GM19025 (cell line): Measurements from ENCODE around the gene BACE2.
"Not testable (repeated sequence)": the region's sequence is repeated elsewhere in the genome, so short reads cannot be mapped to it uniquely, and the experiment has no call there.

Source experiments
- ATAC-seq: cut with Tn5 transposase; IDR thresholded peaks from one replicate; pipeline ENCODE4 v1.9.1; 2021; ENCODE audit warnings: mild to moderate bottlenecking, low read depth, moderate library complexity; ENCODE audit not compliant: unreplicated experiment

Gene BACE2

DNA sequence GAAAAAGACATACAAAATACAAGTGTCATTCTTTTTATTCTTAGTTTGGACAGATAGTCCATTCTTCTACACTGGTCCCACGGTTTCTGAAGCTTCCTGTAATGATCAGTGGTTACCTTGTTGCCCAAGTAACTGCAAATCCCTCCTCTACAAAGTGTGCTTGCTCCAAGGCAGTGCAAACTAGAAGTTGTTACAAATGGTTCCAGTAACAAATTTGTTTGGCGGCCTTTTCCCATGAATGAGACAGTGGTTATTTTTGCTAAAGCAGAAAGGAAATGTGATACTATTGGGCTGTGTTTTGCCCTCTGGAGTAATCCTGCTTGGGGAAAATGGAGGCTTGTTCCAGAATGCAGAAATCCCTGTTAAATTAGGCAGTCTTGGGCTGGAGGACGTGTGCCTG, 8.9 kb downstream of the BACE2 start:
- ATAC-seq = no peak

DNA sequence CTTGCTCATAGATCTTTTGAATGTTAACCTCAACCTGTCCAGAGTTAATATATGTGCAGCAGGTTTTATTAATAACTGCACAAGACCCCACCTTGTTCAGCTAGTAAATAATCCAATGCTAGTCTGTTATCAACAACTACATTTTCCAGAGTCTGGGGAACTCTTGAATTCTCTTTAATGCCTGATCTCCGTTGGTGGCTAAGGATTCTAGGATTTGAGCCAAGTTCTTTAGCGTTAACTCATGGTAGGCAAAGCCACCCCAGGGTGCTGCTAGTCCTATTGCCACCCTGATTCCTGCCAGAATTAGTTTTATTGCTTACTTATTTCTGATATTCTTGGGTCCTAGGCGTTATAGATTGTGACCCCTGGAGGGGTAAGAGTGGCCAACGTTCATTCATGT, 12.8 kb downstream of the BACE2 start:
- ATAC-seq = no peak

DNA sequence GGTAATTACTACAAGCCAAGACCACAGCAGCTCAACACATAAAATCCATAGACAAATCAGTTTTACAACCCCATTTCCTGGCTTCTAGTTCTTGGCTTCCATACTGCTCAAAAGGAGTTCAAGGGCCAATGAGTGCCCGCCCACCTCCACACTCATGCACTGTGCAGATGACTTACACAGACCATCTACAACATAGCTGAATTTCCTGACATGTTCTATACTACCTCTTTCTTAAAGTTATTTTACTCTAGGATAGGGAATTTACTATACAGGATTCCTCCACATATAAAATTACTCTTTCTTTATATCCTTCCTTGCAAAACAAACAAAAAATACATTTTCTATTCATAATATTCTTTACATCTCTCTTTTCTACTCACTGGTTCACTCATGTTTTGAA, 14.6 kb downstream of the BACE2 start:
- ATAC-seq = no peak

DNA sequence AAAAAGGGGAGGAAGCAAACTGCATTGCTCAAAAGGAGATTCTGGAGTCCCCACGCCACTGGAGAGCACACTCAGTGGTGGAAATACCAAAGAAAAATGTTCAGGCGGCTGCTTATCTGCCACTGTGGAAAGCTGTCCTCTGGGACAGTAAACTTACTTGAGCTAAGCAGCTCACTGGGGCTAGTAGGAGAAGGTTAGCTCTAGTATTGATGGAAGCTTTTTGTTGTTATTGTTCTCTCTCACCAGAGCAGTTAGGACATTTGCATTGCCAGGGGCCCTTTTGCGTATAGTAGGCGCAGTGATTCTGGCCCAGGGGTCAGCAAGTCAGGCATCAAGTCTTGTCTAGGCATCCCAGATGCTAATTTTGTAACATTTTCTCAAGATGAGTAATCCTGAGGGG, 15.6 kb downstream of the BACE2 start:
- no peak for ATAC-seq

DNA sequence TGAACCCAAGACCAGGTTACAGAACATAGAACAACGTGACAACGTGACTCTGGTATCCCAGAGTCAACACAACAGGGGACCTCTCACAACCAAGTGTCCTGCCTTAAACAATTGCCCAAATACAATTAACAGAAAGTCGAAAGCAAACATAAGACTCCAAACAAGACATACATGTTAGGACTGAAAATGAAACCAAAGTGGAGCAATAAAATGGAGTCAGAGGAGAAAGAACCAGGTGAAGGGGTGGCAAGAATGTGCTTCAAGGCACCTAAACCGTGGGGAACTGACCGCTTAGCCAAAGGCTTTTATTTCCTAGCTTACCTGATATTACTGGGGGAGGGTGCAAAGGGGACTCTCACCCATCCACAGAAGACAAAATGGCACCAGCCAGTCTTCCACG, 17.8 kb downstream of the BACE2 start:
- ATAC-seq = no peak

DNA sequence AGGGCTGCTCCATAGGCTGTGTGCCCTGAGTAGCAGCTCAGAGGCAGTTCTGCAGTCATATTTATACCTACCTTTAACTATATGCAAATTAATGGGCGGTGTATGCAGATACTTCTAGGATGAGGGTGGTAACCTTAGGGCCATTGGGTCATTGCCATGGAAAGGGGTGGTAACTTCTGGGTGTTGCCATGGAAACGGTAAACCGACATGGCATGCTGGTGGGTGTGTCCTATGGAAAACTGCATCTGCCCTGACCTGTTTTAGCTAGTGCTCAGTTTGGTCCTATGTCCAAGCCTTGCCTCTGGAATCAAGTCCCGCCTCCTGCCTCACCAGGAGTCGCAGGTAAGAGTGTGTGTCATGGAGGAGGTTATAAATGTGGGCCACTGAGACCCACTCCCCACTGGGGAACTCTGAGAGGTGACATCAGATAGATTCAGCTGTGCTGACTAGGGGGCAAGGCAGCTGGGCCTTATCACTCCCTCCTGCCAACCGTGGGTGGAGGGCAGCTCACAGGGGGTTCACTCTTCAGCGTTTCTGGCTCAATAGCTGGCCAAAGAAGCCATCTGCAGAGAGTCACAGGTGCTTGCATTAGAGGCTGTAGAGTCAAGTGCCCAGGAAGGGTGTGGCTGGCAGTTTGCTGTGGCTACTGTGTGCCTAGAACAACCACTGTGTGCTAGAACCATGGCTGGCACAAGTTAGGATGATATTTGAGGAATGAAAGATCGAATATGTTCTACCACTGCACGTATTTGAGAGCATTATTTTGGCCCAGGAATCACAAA, 19.0 kb downstream of the BACE2 start:
- no peak for ATAC-seq

DNA sequence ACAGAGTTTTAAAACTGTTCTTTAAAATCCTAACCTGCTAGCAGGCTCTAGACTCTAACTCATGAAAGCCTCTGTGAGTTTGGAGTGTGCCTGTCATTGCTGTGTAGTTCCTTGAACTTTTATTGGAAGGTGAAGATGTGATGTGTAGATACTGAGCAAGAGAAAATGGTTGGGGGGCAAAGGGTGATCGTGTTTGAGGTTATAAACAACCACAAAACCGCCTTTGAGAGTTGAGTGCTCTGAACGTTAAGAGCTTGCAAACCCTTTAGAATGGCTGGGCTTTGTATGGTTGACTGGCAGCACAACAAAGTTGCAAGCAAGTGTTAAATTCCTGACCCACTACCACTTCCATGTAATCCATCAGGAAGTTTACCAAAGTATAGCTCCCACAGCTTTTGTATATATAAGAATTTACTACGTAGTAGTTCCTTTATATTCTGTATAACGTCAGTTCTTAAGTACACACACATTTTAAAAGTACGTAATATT, 19.6 kb downstream of the BACE2 start:
- no peak for ATAC-seq

DNA sequence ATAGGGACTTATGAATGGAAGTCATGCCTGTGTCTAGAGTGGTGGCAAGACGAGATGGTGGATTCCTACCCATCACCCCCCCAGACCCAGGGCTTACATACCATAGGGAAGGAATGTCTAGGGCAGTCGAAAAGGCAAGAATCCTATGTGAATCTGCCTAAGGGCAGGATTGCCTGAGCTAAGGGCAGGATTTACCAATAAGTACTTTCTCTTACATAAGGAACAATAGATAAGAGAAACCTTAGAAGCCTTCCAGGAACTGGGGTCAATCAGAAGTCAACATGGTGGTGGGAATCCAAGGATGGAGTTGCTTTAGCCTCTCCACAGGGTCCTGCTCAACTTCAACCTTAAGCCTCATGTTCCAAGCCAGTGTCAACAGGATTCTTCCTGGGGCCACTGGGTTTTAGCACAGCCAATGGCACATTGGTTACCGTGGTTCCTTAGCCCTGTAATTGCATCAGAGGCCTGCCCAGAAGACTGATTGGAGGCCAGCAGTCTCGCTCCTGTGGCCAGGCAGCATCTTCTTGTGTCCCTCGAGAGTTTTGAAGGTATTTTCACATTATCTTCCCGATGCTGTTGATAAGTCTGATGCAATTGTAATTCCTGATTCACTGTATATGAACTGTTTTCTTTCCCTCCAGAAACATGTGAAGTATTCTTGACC, 20.7 kb downstream of the BACE2 start:
- no peak for ATAC-seq

DNA sequence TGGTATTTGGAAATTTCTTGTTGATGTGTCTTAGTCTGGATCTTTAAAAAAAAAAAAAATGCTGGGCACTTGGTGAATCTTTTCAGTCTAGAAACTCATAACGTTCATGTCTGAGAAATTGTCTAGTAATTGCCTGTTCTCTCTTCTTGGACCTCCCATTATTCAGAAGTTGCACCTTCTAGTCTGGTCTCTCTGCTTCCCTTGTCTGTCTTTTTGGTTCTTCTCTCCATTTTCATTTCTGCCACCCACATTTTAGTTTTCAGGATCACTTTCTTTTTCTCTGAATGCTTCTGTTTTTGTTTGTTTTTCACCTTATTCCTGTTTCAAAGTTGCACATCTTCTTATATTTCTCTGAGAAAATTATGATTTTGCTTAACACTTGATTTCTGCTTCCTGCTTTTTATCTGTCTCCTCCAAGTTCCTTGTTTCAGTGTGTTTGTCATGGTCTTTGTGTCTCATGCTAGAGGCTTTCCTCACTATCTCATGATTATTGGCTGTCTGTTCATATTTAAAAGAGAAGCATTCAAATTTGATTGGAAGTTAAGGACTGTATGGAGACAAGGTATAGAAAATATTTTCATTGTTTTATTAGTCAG, 21.3 kb downstream of the BACE2 start:
- no peak for ATAC-seq

DNA sequence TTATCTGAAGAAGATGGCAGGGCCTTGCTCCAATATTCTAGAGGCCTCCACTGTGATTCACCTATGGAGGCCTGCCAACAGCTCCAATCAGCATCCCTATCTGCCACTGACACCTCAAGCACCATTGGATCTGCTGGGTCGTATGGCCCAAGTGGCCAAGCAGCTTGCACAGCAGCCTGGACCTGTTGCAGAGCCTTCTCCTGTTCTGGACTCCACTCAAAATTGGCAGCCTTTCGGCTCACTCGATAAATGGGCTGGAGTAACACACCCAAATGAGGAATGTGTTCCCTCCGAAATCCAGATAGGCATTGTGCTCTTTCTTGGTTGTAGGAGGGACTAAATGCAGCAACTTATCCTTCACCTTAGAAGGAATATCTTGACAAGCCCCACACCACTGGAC, 24.6 kb downstream of the BACE2 start:
- ATAC-seq = not testable (repeated sequence)

DNA sequence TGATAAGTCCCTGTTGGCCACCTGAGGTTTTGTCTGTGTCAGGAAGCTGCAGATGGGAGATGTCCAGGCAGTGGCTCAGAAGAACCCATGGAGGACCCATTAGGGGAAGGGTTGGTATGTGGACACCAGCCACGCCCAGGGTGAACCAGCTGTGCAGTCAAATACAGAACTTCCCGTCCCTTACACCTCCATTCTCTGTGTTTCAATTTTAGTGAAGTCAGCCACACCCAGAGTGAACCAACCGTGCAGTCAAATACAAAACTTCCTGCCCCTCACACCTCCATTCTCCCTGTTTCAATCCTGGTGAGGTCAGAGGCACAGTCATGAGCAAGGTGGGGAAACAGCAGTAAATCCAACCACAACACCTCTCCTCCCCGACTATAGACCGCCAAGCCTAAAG, 27.4 kb downstream of the BACE2 start:
- no peak for ATAC-seq

DNA sequence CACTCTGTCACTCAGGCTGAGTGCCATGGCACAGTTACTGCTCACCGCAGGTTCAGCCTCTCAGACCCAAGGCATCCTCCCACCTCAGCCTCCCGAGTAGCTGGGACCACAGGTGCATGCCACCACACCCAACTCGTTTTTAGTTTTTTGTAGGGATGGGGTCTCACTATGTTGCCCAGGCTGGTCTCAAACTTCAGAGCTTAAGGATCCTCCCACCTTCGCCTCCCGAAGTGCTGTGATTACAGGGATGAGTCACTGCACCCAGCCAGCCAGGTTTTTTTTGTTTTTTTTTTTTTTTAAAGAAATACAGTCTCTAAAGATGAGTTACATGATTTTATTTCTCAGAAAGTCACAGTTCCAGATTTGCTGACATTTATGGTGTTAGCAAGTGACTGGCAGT, 29.0 kb downstream of the BACE2 start:
- no peak for ATAC-seq

DNA sequence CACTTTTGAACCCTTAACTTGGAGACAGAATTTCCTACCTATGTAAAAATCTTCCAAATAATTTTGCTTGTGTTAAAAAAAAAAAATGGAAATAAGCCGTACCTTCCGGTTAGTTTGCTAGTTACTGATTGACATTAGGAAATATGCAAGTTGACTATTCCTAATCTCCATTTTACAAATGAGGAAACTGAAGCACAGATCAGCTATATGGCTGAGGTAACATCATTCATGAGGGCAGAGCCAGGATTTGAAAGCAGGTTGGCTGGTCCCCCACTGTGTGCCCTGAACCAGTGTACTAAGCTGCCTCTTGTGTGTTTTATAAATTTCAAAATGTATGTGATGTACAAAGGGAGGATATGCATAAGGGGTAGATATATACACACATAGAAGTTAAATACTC, 29.6 kb downstream of the BACE2 start:
- ATAC-seq = no peak

DNA sequence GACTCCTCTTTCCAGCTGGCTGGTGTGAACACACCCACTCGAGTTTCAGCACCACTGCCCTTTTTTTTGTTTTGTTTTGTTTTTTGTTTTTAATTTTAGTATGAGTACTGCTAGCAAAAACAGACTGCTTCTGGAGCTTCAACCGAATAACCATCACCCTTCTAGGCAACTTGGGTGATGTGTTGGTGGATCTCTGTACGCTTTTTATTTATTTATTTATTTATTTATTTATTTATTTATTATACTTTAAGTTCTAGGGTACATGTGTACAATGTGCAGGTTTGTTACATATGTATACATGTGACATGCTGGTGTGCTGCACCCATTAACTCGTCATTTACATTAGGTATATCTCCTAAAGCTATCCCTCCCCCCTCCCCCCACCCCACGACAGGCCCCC, 30.7 kb downstream of the BACE2 start:
- ATAC-seq = not testable (repeated sequence)

DNA sequence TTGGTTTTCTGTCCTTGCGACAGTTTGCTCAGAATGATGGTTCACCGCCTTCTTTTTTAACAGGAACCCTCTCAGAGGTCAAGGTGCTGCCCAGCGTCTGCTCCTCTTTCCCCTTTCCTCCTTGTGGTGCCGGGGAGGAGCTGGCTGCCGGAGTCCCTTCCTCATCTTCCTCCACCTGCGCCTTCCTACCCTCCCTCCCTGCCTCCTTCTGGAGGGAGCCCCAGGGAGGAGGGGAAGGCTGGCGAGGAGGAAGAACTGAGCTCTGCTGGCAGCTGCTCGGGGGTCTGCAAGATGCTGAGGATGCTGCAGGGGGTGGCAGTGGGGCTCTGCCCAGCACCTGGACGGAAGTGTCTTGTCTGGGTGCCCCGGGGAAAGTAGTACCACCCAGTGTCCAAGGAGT, 31.2 kb downstream of the BACE2 start:
- ATAC-seq = no peak

DNA sequence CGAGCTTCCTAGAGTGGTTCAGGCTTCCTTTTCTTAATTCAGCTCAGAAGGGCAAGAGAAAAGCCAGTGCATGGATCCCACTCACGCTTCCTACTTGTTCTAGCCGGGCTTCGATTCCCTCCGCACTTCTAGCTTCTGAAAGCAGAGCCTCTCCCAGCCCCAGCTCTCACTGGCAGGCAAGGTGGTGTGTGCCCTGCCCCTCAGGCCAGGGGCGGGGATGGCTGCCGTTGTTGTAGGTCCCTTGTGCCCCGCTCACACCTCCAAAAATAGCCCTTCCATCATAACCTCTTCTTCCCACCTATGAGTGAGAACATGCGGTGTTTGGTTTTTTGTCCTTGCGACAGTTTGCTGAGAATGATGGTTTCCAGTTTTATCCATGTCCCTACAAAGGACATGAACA, 31.6 kb downstream of the BACE2 start:
- ATAC-seq = no peak

DNA sequence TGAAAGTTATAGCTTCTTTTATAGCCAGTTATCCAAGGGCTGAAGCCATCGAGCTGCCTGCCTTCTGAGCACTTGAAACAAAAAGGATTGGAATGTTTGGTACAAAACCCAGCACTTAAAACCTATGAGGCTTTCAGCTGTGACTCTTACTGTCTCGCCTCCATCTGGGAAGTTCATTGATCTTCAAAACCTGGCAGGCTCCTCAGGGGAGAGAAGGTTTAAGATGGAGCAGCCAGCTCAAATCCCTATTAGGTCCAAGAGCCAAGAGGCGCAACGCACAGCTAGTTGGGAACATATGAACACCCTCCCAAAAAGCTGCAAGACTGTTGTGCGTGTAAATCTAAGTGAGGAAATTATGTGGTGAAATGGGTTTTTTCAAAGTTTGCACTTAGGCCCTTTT, 33.4 kb downstream of the BACE2 start:
- ATAC-seq = no peak

DNA sequence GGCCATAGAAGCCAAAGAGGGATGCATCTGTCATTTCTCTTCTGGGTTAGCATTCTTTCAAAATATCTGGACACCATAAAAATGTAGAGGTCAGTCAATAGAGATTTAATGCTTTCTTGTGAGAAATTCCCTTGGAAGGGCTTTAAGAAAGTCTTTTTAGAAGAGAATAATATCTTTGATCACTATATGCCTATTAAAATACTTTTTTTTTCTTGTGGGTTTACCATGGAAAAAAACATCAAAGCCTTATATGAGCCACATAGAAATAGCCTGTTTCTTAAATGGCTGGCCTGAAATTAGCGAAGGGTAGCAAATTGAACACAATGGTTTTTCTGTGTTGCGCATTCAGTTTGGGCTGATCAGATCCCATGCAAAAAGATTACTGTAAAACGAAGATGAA, 36.8 kb downstream of the BACE2 start:
- ATAC-seq = no peak

DNA sequence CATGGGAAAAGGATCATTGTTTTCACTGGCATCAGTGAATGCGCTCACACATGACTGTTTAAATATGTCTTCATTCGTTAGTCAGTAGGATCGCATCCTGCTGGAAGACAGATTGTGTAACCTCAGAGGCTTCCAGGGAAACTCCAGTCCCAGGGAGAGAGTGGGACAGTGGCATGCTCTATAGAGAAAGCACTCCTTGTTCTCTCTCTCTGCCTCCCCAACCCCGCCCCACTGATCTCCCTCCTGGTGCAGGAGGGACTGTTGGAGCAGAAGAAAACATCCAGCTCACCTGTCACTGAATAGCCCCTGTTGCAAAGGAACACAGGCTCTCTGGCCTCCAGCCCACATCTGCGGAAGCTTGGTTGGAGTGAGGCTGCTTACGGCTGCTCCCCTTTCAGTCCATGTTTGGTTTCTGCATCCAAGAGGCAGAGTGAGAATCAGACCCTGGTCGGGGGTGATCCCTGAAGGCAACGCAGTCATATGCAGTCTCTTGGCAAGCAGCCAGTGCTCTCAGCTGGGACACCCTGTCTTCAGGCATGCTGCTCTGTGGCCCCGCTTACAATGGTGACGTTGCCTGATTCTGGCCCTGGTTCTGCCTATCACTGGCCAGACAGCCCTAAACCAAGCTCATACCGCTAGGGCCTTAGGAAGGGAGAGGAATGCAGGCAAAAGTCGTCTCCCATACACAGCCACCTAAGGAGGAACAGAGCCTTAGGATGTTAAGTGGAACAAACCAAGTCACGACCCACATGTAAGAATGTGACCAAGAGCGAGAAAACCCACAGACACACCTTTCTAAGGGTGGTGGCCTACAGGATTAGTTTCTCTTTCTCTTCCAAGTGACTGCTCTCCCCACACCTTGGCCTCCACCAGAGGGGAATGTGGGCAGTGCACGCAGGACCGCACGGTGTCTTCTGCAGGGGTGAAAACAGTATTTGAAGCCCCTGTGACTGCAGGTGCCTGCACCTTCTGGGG, 39.7 kb downstream of the BACE2 start:
- no peak for ATAC-seq

DNA sequence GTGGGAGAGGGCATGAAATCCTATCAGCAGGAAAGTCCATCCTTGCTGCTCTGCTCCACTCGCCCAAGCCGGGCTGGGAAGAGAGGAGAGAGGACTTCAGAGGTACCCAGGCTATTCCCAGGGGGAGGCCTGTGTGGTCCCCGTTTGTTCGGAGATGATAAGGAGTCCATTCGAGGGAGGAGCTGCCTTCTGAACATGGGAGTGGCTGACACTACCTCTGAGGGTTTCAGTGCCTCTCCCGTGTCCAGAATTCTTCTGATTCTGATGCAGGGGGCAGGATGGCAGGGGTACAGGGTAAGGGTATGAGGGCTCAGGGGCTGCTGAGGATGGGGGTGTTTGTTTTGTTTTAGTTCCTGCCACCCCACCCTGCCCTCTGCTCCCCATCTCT, 40.4 kb downstream of the BACE2 start:
- no peak for ATAC-seq
